Ovary (tissue), 3 donors: ENCODE results near the gene CPNE4.

ENCODE experiments used
- POLR2A ChIP-seq: fragments of 450-650 bp; IDR thresholded peaks from one replicate; pipeline ENCODE4 v1.6.1; 2017; ENCODE audit warnings: antibody characterized with exemption, mild to moderate bottlenecking, moderate library complexity
- TF ChIP-seq, protein P1 (sequence below), 3 donors: fragments of 450-650 bp in 2 of 3; fragments of 200-600 bp in 1 of 3; IDR thresholded peaks; one replicate each; pipeline versions ENCODE4 v1.5.1 to v1.8.0; 2016 to 2022; ENCODE audit warnings: antibody characterized with exemption in 3 of 3, mild to moderate bottlenecking in 1 of 3
- donor health status: DM: no; HTN: no; CAD: no.

DNA sequence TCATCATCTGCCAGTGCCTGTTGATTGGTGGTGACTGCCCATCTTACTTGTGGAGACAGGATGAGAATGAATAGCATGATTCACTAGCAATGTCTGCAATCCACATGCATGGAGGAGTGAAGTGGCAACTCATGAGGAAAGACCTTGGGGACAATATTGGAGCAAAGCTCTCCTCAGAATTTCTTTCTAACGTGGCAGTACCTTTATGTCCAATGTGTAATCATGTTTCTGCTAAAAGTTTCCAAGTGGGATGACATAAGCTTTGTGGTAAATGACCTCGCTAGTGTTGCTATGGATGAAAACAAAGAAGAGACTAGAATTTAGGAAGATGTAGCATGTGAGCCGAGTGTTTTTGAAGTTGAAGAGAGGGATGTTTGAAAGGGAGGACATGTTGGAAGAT, 117.8 kb downstream of the CPNE4 start:
- TF ChIP-seq, protein P1, sequence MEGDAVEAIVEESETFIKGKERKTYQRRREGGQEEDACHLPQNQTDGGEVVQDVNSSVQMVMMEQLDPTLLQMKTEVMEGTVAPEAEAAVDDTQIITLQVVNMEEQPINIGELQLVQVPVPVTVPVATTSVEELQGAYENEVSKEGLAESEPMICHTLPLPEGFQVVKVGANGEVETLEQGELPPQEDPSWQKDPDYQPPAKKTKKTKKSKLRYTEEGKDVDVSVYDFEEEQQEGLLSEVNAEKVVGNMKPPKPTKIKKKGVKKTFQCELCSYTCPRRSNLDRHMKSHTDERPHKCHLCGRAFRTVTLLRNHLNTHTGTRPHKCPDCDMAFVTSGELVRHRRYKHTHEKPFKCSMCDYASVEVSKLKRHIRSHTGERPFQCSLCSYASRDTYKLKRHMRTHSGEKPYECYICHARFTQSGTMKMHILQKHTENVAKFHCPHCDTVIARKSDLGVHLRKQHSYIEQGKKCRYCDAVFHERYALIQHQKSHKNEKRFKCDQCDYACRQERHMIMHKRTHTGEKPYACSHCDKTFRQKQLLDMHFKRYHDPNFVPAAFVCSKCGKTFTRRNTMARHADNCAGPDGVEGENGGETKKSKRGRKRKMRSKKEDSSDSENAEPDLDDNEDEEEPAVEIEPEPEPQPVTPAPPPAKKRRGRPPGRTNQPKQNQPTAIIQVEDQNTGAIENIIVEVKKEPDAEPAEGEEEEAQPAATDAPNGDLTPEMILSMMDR (IDR thresholded peaks at IDR 0.05) = no peak
- no peak for TF ChIP-seq POLR2A
